NCI-H2196 treated with DMSO at 0.1 percent for 48 hours (cell line): Measurements from ENCODE around the gene ACTR8.

Experiments used
- DNase-seq: peaks from one replicate; lab custom pipeline; 2025; ENCODE audit not compliant: unreplicated experiment; lab: John Stamatoyannopoulos, UW

The ACTR8 gene

DNA sequence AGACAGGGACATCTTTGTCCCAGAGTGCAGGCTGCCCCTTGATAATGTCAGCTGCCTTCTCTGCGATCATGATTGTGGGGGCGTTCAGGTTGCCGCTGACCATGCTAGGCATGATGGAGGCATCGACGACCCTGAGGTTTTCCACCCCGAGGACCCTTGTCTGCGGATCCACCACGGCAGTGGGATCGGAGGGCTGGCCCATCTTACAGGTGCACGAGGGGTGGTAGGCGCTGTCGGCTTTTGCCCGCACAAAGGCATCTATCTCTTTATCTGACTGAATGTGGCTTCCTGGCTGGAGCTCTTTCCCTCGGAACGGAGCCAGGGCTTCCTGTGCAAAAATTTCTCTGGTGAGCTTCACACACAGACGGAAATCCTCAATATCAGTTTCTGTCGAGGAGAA lies 64.1 kb downstream of the ACTR8 start:
- DNase-seq, result no peak

- no peak for DNase-seq
Measured at GRCh38 chr3:53817211-53817610, 64.7 kb downstream of the ACTR8 start.
